ENCODE measurements around the gene IFT88. TPM values are rescaled to one million over a fixed set of nuclear protein-coding genes. Genes with fewer than 3 reads are reported as not detected.

Gene IFT88
- total and polyA plus RNA-seq, 11 donors = 3.4 to 11.4 (median 8.2) TPM

DNA sequence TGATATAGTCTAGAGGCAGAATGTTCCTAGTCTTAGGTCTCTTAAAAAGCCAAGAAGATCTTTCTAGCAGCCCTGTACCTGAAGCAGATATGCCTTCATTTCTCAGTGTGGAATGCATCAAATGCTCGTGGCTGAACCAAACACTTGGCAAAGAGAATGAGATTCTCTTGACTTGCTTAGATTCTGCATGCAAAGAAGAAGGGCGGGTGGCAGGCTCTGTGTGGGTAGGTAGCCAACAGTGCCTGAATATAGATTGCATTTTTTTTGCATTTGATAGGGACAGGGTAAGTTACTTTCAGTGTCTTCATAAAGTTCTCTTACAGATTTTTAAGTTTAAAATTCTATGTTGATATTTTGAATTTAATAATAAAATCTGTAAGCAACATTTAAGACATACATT lies 27.3 kb downstream of the IFT88 start:
- no peak for DNase-seq
- TF ChIP-seq CTCF (IDR thresholded peaks at IDR 0.05) (no peak), POLR2A (IDR thresholded peaks at IDR 0.05) (no peak)
- ATAC-seq = no peak
- Histone ChIP-seq H3K9me3 (no peaks in the 10 kb centered on the region), H3K27me3 (no peaks in the 10 kb centered on the region), H3K4me3 (no peak overlapping the region), H3K27ac (no peak overlapping the region), H3K36me3 (peaks cover 0 to 68% (median 22%) of the 10 kb centered on the region in 9 donors), H3K4me1 (no peaks in the 10 kb centered on the region)
- intact Hi-C loops (cut with DNase I) = no loop called here
- 72 to 78% (median 74%) methylated on average over 2 of the region's 2 CpGs for WGBS, 4 donors

DNA sequence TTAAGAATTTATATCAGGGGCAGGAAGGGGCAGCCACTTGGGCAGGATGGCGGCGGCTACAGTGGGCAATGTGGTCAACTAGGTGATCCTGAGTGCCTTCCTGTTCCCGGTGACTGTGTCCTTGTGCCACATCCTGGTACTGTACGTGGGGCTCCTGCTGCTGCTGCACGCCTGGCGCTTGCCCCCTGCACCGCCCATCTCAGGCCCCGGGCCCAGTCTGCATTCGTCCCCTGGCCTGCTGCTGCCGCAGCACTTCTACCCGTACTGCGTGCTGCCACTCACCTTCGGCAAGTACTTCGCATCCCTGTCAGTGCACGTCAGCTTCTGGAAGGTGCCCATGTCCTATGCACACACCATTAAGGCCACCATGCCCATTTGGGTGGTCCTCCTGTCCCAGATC lies 40.1 kb downstream of the IFT88 start:
- WGBS, 4 donors = 94 to 97% (median 97%) methylated on average over 15 of the region's 15 CpGs

GRCh38 chr13:20608438-20609020 lies 41.6 kb downstream of the IFT88 start:
- no peak for TF ChIP-seq CTCF (IDR thresholded peaks at IDR 0.05)
- no peak for TF ChIP-seq POLR2A (IDR thresholded peaks at IDR 0.05)
- ATAC-seq = no peak
- intact Hi-C loops (cut with DNase I) = no loop called here

More for the DNA sequence above, 40.1 kb downstream of the IFT88 start:
- Histone ChIP-seq H3K27ac (no peak overlapping the region), H3K36me3 (peaks cover 0 to 64% (median 36%) of the 10 kb centered on the region in 9 donors), H3K9me3 (no peaks in the 10 kb centered on the region), H3K4me1 (no peaks in the 10 kb centered on the region), H3K27me3 (no peaks in the 10 kb centered on the region), H3K4me3 (no peak overlapping the region)
- ATAC-seq (peak in 1 of 4 donors; percentile 34), DNase-seq (no peak)
- TF ChIP-seq POLR2A (IDR thresholded peaks at IDR 0.05) = no peak
- intact Hi-C loops (cut with DNase I) = no loop called here

GRCh38 chr13:20609145-20609544 lies 42.2 kb downstream of the IFT88 start:
- TF ChIP-seq POLR2A (IDR thresholded peaks at IDR 0.05) (no peak), CTCF (IDR thresholded peaks at IDR 0.05) (no peak)
- ATAC-seq (no peak), DNase-seq (no peak)
- Histone ChIP-seq H3K9me3 (no peaks in the 10 kb centered on the region), H3K4me1 (no peaks in the 10 kb centered on the region), H3K4me3 (no peak overlapping the region), H3K27me3 (no peaks in the 10 kb centered on the region), H3K27ac (no peak overlapping the region), H3K36me3 (peaks cover 0 to 44% (median 30%) of the 10 kb centered on the region in 9 donors)
- intact Hi-C loops (cut with DNase I) = no loop called here
- WGBS, 4 donors = 90 to 96% (median 93%) methylated on average over 6 of the region's 6 CpGs

More at GRCh38 chr13:20608438-20609020, 41.6 kb downstream of the IFT88 start:
- Histone ChIP-seq H3K36me3 (peaks cover 0 to 50% (median 35%) of the 10 kb centered on the region in 9 donors), H3K27ac (no peak overlapping the region), H3K9me3 (no peaks in the 10 kb centered on the region), H3K4me1 (no peaks in the 10 kb centered on the region), H3K27me3 (no peaks in the 10 kb centered on the region), H3K4me3 (no peak overlapping the region)
- 71 to 78% (median 75%) methylated on average over 10 of the region's 10 CpGs for WGBS, 4 donors
- no peak for DNase-seq

DNA sequence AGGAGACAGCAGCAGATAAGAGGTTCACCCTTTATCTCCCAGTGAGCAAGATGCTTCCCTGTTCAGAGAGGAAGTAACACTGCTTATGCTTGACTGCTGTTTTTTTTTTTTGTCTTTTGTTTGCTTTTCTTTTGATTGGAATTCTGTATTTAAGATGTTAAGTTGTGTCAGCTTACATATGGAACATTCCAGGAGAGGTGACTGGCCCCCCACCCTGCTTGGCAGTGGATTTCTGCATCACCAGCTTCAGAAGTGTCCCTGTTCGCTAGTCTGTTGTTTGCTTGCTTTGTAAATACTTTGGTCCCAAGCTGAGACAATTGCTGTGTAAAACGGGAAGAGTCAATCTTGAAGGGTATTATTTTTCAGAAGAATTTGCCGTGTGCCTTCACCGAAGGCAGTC lies 43.0 kb downstream of the IFT88 start:
- H3K4me1 ChIP-seq = no peaks in the 10 kb centered on the region
- peaks cover 0 to 42% (median 27%) of the 10 kb centered on the region in 9 donors for H3K36me3 ChIP-seq
- ATAC-seq (no peak), DNase-seq (no peak)
- intact Hi-C loops (cut with DNase I) = no loop called here
- 79 to 89% (median 87%) methylated on average over 4 of the region's 4 CpGs for WGBS, 4 donors
- no peaks in the 10 kb centered on the region for H3K27me3 ChIP-seq
- no peak overlapping the region for H3K27ac ChIP-seq
- TF ChIP-seq POLR2A (IDR thresholded peaks at IDR 0.05) (no peak), CTCF (IDR thresholded peaks at IDR 0.05) (no peak)
- H3K9me3 ChIP-seq = no peaks in the 10 kb centered on the region
- no peak overlapping the region for H3K4me3 ChIP-seq

Measured in heart left ventricle (tissue), 16 donors.